Body of pancreas (tissue), 4 donors: ENCODE results near the gene EMX1.

ENCODE experiments used
- CTCF ChIP-seq, 7 experiments: fragments of 450-650 bp in 4 of 7; fragments of 200-600 bp in 3 of 7; sonication (generic) in 3 of 7; IDR thresholded peaks; one replicate each; pipeline ENCODE4 v1.5.1; 2016 to 2019; ENCODE audit warnings: antibody characterized with exemption in 7 of 7
- POLR2A ChIP-seq, 3 donors: fragments of 450-650 bp; IDR thresholded peaks; one replicate each; pipeline ENCODE4 v1.6.1; 2016; ENCODE audit warnings: antibody characterized with exemption in 3 of 3, mild to moderate bottlenecking in 2 of 3

DNA sequence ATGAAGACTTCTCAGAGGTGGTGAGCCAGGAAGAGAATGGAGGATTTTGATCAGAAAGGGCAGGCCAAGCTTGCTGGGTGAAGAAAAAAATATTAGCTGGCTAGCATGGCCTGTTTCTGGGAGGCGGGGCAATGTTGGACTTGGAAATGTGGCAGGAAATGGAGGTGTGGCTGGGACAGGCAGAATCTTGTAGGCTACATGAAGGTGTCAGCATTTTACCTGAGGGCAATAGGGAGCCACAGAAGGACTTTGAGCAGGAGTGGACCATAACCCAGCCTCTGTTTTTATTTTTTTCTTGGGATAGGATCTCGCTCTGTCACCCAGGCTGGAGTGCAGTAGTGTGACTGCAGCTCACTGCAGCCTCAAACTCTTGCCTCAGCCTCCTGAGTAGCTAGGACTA, 31.7 kb downstream of the EMX1 start:
- TF ChIP-seq CTCF (IDR thresholded peaks at IDR 0.05) (no peak), POLR2A (IDR thresholded peaks at IDR 0.05) (no peak)
